ENCODE measurements around the gene GALNT4.

Gene GALNT4

DNA sequence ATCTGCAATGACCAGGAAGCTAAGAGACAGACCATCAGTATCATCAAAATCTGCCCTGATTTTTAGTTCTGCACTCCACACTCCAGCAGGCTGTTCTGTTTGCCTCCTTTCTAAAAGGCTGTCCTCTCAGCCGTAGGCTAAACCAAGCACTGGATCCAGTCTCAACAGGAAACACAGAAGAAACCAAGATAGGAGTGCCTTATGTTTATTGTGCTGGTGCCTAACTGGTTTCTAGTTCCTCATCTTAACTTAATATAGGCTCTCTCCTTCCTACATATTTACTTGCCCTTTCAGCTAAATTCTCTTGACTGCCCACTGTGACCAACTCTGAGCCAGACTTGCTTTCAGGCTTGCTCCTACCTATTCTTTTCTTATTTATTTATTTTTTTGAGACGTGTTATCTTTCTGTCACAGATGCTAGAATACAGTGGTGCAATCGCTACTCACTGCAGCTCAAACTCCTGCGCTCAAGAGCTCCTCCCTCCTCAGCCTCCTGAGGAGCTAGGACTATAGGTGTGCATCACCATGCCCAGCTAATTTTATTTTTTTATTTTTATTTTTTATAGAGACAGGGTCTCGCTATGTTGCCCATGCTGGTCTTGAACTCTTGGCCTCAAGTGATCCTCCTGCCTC lies 30.8 kb downstream of the GALNT4 start:
- DNase-seq (ENCODE audit: low read depth) = no peak

DNA sequence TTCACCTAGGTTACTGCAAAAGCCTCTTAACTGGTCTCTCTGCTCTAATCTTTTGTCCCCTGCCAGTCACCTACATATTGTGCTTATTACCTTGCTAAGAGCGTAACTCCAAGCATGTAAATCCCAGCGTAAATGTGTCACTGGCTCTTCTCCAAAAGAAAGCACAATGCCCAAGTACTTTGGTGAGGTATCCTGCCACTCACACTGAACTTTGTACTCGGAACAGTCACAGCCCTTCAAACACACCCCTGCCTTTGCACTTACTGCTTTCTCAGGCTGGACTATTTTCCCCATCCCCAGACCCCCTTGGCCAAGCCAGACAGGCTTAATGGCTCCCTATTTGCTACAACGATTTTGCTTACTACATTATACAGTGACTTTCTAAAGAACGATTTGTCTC lies 31.7 kb downstream of the GALNT4 start:
- DNase-seq (ENCODE audit: low read depth) = no peak

DNA sequence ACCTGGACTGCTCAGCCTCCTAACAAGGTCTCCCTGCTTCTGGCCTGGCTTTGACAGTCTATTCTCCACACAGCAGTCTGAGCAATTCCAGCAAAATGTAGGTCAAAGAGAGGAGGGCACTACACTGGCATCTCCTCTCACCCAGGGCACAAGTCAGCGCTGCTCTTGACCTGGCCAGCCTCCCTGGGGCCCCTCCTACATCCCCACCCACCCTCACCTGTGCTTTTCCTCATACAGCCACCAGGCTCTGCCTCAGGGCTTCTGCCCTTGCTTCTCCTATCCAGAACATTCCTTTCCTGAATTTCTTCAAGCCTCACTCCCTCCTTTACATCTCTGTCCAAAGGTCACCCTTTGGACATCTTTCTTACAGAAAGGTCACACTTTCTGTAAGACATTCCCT lies 33.7 kb downstream of the GALNT4 start:
- no peak for DNase-seq (ENCODE audit: low read depth)

- no peak for DNase-seq (ENCODE audit: low read depth)
Observed at GRCh38 chr12:89486264-89486663, 38.3 kb downstream of the GALNT4 start.

- DNase-seq (ENCODE audit: low read depth) = no peak
Observed at GRCh38 chr12:89484470-89484869, 40.1 kb downstream of the GALNT4 start.

DNA sequence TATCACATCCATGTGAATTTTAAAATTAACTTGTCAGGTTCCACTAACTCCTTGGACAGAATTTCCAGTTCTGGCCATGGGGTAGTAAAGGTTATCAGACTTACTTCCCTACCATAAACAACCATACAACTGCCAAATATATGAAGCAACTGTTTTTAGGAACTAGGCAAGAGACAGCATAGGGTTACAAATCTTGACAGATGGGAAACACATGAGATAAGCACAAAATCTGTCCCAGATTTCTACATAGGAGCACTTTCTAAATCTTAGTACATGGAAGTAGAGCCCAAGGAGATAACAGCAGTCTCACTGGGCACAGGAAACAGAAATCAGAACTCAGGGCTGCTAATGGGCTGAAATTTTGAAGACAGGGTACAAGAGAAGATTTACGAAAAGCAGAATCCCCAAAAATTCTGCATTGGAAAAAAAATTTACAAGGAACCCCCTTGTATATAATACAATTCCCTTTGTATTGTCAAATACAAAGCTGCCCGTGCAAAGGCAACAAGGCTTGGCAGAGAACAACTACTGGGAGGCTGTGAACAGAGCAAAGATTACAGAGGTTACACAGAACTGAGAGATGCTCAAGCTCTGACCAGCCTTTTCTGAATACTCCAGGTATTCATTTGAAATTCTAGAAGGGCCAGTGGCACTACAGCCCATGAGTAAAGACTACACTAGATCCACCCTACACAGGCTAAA lies 43.2 kb downstream of the GALNT4 start:
- DNase-seq (ENCODE audit: low read depth) = no peak

- DNase-seq (ENCODE audit: low read depth) = no peak
Observed at GRCh38 chr12:89479982-89480381, 44.6 kb downstream of the GALNT4 start.

- no peak for DNase-seq (ENCODE audit: low read depth)
Observed at GRCh38 chr12:89477633-89478279, 46.8 kb downstream of the GALNT4 start.

- no peak for DNase-seq (ENCODE audit: low read depth)
Observed at GRCh38 chr12:89476904-89477595, 47.5 kb downstream of the GALNT4 start.

- DNase-seq (ENCODE audit: low read depth) = no peak
Observed at GRCh38 chr12:89476232-89476631, 48.4 kb downstream of the GALNT4 start.

DNA sequence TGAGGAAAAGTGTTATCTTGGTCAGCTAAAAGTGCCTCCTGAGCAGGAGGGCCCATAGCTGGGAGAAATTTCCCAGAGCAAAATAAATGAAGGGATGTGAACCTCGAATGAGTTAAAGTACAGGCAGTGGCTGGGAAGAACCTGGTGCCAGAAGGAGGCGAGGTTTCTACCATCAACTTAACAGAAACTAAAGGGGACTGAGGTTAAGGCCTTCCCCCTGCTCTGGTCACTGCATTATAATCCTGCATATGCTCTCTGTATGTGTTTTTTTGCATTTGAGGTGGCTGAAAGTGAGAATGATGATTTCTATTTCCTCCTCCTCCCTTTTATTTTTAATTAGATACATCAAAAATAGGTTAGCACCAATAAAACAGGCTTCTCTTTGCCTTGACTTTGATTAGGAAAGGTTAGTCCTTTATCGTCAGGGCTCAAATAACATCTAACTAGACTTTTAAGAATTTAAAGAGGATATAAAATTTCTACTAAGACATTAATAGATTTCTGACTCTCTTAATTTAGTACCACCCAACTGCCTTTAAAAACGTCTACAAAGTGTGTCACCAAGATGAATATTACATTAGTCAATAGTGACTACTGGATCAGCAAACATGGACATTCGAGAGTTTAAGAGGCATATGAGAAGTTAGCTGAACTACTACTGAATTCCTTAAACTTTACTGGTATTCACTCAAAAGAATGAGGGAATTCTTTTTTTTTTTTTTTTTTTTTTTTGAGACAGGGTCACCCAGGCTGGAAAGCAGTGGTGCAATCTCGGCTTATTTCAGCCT lies 49.2 kb downstream of the GALNT4 start:
- DNase-seq (ENCODE audit: low read depth) = no peak

GRCh38 chr12:89474615-89475014 lies 50.0 kb downstream of the GALNT4 start:
- DNase-seq (ENCODE audit: low read depth) = no peak
